ENCODE measurements around the gene TCTN1.

- no peak for TF ChIP-seq CTCF (IDR thresholded peaks at IDR 0.05)
- no peak for TF ChIP-seq POLR2A (IDR thresholded peaks at IDR 0.05)
Measured at GRCh38 chr12:110636516-110636915, 22.6 kb downstream of the TCTN1 start.

Measured in thyroid gland (tissue), 4 donors.